Pulmonary artery endothelial cell (primary cell): ENCODE data around the gene ITPR1. TPM values are rescaled to one million over a fixed set of nuclear protein-coding genes. Genes with fewer than 3 reads are reported as not detected.

Experiments used
- DNase-seq: peaks from one replicate; pipeline ENCODE4 v3.0.0-alpha.2; 2011; ENCODE audit warnings: low read depth, low spot score
- total RNA-seq: library from RNA; depleted of rRNA; stranded (reverse); fragments of >200 nt; gene quantifications from 2 replicates; pipeline ENCODE4 v1.2.3, GENCODE V29; 2014

ITPR1 gene
- total RNA-seq, 1 donor from 2014 or later, result 15.2 TPM

DNA sequence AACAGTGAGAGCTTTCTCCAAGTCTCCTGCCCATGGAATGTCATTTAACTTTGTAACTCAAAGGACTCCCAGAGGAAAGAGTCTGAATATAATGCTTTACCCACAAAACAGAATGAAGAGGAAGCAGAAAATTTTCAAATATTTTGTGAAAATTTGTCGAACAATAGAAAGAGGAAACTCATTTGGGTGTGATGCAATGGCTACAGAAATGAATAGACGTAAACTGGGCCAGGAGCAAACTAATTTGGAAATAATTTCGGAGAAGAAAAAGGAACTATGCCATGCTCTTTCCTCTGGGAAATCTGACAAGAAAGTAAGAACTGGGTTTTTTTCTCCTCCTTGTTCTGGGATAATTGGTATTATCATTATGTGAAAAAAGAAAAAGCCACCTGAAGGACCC is 14.9 kb upstream of the ITPR1 start:
- DNase-seq, result no peak

GRCh38 chr3:4491855-4492207 is 1.3 kb upstream of the ITPR1 start:
- DNase-seq, result no peak

- peak; percentile 30 for DNase-seq
These were observed 737 bp upstream of the ITPR1 start for GRCh38 chr3:4492208-4493013.

DNA sequence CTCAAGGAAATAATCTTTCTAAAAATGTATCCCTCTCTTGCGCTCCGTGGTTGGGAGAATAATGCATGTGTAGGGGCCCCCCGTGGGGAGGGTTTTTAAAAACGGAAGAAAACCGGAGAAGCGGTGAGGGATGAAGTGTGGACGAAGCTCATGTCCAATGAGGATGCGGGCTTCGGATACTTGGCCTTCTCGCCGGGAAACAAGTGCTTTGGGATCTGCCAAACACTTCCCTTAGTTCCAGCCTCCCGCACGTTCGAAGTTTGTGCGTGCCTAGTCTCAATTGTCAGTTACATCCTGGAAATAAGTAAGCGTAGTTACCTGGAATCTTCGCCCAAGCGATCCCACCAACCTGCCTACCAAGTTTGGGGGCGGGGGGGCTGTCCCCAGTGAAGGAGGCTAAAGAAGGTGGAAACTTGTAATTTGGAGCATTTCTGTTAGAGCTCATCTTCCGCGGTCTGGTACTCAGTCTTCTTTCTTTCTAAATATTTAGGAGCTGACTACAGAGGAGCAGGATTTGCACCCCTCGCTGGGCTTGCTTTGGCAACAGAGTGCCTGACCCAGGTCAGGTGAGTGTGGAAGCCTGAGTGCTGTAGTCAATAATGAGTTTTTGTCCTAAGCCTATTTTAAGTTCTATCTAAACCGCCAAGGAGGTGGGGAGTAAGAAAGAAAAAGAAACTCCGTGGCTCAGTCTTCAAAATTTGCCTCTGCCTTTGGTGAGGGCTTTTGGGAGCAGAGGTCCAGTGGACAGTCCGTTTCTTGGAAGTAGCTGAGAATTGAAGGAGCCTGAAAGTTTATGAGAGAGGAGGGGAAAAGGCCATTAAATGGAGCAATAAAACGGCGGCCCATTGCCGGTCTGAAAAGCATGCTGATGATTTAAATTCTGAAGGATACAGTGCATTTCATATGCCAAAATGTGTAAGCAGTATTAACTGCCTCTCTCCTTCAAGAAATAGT is 1.1 kb downstream of the ITPR1 start:
- DNase-seq, result no peak

DNA sequence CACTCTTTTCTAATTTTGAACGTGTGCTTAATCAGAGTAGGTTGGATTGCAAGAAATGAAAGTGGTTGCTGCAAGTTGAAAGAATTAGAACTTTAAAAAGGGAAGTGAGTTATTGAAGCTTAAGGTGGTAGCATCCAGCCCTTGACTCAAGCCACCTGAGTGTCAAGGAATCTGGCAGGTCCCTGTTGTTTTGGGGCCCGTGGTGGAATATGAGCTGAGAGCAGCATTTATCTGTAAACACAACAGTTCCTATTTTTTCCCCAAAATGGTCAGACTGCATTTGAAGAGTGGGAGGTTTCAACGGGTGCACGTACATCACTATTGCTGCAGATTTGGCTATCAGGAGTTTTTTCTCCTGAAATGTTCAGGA is 1.7 kb downstream of the ITPR1 start:
- no peak for DNase-seq

DNA sequence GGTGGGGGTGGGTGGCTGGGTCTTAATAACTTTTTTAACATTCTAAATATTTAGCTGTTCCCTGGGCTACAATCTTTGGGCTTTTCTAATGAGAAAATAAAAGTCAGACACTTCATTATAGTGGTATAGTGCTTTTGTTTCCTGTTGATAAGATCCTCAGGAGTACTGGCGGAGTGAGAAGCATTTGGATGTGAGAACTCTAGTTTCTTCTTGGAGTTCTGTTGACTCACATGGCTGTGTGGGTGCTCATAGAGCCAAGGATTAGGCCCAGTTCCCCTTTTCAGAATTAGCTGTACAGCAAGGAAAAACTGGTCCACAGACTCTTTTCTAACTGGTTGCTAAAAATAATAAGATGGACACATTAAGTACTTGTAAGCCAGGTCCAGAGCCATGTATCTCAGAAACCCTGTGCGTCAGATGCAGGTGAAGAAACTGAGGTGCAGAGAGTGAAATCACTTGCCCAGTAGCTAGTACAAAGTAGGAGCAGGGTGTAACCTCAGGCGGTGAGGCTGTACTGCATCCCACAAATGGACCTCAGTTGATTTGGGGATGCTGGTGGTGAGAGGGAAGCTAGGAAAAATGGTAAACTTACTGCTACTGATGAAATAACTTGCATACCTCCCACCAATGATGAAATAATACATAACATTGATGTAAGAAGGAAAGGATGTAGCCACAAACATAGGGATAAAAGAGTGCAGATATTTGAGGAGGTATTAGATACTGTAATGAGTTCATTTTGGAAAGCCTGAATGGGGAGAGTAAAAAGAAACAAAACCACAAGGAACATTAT is 2.3 kb downstream of the ITPR1 start:
- peak; percentile 35 for DNase-seq

- no peak for DNase-seq
These were observed 2.9 kb downstream of the ITPR1 start for GRCh38 chr3:4496087-4496452.

DNA sequence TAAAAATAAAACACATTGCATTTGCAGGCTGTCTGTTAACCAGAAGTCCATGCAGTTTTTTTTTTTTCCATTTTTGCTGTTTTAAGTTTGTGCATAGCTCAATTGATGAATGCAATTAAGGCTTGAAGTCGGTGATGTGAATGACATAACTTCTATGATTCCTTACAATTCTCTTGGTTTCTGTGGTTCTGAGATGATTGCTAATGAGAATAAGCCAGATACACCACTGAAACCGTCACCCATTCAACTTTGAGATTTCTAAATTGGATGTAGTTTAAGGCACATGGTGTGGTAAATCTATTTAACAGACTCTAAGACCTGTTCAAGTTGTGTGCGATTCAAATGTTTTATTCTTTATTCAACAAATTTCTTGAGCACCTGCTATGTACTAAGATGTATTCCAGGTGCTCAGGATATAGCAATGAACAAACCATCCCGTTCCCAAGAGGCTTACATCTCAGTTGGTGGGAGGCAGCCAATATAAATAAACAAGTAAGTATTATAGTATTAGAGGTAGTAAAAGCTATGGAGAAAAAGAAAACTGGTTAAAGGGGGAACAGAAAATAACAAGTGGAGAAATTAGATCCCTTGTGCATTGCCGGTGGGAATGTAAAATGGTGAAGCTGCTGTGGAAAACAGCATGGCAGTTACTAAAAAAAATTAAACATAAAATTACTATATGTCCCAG is 4.0 kb downstream of the ITPR1 start:
- DNase-seq, result no peak

- no peak for DNase-seq
These were observed 4.7 kb downstream of the ITPR1 start for GRCh38 chr3:4497843-4498324.

- DNase-seq, result no peak
These were observed 5.3 kb downstream of the ITPR1 start for GRCh38 chr3:4498446-4498845.

- DNase-seq, result no peak
These were observed 8.3 kb downstream of the ITPR1 start for GRCh38 chr3:4501437-4501836.

DNA sequence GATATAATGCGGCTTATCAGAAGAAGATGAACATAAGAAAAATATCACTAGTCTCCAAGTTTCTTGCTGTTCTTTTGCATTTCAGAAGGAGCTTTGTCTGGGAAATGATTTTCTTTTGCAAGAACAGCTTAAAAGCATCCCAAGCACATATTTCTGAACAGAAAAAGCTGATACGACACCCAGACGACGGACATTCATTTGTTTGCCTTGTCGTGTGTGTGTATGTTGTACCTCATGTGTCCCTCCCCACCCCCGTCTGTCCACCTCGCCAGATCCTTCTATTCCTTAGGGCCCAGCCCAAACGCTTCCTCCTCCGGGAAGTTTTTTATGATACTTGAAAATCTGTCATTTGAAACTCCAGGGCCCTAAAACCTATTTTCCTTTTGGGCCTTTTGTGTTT is 8.8 kb downstream of the ITPR1 start:
- no peak for DNase-seq

DNA sequence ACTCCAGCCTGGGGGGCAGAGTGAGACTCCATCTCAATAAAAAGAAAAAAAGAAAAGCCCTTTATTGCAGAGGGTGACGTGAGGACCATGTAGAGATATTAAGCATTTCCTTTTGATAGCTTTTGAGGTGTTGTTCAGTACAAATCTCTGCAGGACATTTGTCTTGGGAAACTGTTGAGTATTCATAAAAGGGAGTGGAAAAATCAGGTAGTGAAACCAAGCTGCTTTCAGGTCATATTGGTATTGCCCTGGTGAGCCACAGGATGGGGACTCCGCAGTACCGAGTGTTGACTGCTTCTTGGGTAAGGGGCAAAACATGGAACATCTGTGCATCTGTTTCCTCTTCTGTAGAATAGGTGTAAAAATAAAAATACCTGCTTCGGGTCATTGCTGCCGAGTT is 9.9 kb downstream of the ITPR1 start:
- DNase-seq, result no peak

- DNase-seq, result no peak
These were observed 11.5 kb downstream of the ITPR1 start for GRCh38 chr3:4504340-4505261.

DNA sequence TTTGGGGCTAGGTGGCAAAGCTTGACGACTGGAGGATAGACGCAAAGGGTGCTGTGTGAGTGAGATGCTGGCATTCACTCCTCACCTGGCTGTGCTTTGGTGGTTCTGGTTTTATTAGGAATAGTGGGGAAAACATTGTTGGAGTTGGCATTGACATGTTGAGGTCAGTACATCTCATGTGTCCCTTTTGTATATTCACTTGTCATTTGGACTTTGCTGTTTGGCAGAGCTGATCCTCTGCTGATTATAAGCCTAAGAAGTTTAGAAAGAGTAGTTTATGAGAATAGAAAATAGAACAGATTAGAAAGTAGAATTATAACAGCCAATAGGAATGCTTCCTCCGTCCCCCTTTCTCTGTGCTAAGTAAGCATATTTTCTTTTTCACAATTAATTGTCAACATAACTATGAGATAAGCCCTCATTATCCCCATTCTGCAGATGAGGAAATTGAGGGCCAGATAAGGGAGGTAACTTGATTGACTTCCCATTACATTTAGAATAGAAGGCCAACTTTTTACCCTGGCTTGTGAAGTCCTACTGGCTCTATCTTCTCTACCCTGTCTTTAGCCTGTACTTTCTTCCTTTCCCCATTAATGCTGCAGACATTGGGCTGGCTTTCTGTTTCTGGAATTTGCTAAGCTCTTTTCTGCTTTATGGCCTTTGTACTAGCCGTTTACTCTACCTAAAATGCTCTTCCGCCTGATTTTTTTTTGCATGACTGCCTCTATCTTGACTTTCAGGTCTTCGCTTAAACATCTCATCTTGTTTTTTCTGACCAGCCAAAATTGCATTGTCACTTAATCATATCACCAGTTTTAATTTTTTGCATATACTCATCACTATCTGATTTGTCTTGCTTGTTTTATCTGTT is 12.8 kb downstream of the ITPR1 start:
- no peak for DNase-seq

- no peak for DNase-seq
These were observed 13.4 kb downstream of the ITPR1 start for GRCh38 chr3:4506559-4507023.

DNA sequence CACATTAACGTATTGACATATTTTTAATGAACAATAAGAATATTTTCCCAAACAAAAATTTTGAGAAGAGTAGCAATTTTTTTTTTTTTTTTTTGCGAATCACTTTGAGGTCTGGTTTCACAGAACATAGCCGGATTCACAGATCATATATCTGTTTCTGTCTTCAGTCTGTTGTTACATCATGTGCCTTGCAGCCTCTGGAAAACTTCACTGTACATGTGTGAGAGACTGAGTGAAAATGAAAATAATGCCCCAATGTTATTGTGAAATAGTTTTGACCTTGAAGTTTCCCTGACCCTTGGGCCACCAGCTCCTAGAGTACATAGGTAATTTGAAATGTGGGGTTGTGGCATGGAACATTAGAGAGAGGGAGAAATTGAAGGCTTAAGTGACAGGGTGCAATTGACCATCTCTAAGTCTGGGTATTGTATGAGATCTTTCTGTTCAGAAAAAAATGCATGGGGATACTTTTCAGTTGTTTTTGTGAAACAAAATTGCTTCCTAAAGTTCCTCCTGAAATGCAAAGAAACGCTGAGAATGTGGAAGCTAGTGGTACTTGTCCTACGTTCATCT is 14.0 kb downstream of the ITPR1 start:
- no peak for DNase-seq
